ENCODE results near the gene GALNT9. TPM values are rescaled to one million over a fixed set of nuclear protein-coding genes. Genes with fewer than 3 reads are reported as not detected.

GALNT9 gene
- total RNA-seq, 1 experiment from 2014 or later: 2.6 TPM

DNA sequence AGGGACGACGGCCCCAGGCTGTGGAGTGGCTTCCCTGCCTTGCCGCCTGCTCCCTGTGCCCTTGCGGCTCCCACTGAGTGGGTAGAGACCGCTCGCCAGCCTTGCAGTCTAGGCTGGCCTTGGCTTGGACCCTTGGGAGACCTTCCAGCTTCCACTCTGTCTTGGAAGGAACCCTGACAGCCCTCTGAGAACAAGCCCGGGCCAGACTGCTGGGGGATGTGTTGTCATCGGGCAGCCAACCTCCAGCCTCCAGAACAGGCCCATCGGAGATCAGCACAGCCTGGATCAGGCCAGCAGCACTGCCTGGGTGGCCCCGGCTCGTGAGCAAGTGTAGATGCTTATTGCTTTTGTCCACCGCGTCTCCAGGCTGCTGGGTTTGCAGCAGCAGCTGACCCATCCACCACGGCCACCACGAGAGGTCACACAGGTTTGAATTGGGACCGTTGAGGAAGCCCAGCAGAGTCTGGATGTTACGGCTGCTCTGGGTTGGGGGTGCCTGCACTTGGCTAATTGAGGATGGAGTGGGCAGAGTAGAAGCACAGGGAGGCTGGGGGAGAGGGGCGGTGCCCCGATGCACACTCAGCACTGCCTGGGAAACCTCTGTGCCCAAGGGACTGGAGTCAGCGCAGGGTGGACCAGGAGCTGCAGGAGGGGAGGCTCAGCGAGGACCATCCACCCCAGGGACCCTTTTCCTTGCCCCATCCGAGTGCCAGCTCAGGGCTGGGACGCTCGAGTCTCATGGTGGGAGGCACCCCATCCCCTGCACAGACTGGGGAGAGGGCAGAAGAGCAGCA, 129.7 kb downstream of the GALNT9 start:
- Histone ChIP-seq H3K79me2 (ENCODE audit: insufficient read depth, low read length) (no peaks in the 10 kb centered on the region), H3K4me3 (replicated peaks in 1 of 2; ENCODE audit: low read depth in 1 of 2, low read length in 2 of 2) (no peak overlapping the region), H3K9me2 (ENCODE audit: insufficient read depth) (no peaks in the 10 kb centered on the region), H2AFZ (ENCODE audit: low read depth, low read length, poor library complexity, severe bottlenecking) (no peak overlapping the region), H3K9ac (ENCODE audit: low read length) (no peak overlapping the region), H3K4me2 (ENCODE audit: low read length) (no peak overlapping the region), H4K20me1 (ENCODE audit: insufficient read depth) (no peaks in the 10 kb centered on the region), H3K36me3 (ENCODE audit: control insufficient read depth in 1 of 2, insufficient read depth in 2 of 2, low read length in 2 of 2) (no peaks in the 10 kb centered on the region), H3K9me3 (ENCODE audit: control insufficient read depth in 1 of 2, insufficient read depth in 1 of 2, low read depth in 1 of 2, low read length in 2 of 2) (no peaks in the 10 kb centered on the region), H3K27me3 (ENCODE audit: insufficient read depth, low read length) (no peaks in the 10 kb centered on the region), H3K27ac (ENCODE audit: low read depth, low read length) (no peak overlapping the region), H3K4me1 (ENCODE audit: control insufficient read depth in 1 of 2, insufficient read depth in 2 of 2, low read length in 2 of 2) (no peaks in the 10 kb centered on the region)
- ChIA-PET CTCF (no interaction called here), RAD21 (ENCODE audit: low non-redundant PET in 1 of 2, low total read pairs in 2 of 2, uncharacterized antibody in 2 of 2, unreplicated experiment in 2 of 2) (no interaction called here), POLR2A (no interaction called here)
- no peak for TF ChIP-seq POLR2A (IDR thresholded peaks at IDR 0.05; ENCODE audit: borderline replicate concordance, extremely low read depth, insufficient read depth, insufficient read length)
- TF ChIP-seq, protein P1, sequence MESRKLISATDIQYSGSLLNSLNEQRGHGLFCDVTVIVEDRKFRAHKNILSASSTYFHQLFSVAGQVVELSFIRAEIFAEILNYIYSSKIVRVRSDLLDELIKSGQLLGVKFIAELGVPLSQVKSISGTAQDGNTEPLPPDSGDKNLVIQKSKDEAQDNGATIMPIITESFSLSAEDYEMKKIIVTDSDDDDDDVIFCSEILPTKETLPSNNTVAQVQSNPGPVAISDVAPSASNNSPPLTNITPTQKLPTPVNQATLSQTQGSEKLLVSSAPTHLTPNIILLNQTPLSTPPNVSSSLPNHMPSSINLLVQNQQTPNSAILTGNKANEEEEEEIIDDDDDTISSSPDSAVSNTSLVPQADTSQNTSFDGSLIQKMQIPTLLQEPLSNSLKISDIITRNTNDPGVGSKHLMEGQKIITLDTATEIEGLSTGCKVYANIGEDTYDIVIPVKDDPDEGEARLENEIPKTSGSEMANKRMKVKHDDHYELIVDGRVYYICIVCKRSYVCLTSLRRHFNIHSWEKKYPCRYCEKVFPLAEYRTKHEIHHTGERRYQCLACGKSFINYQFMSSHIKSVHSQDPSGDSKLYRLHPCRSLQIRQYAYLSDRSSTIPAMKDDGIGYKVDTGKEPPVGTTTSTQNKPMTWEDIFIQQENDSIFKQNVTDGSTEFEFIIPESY (IDR thresholded peaks at IDR 0.05; ENCODE audit: extremely low read depth, insufficient replicate concordance, low read length): no peak
- TF ChIP-seq, protein P2, sequence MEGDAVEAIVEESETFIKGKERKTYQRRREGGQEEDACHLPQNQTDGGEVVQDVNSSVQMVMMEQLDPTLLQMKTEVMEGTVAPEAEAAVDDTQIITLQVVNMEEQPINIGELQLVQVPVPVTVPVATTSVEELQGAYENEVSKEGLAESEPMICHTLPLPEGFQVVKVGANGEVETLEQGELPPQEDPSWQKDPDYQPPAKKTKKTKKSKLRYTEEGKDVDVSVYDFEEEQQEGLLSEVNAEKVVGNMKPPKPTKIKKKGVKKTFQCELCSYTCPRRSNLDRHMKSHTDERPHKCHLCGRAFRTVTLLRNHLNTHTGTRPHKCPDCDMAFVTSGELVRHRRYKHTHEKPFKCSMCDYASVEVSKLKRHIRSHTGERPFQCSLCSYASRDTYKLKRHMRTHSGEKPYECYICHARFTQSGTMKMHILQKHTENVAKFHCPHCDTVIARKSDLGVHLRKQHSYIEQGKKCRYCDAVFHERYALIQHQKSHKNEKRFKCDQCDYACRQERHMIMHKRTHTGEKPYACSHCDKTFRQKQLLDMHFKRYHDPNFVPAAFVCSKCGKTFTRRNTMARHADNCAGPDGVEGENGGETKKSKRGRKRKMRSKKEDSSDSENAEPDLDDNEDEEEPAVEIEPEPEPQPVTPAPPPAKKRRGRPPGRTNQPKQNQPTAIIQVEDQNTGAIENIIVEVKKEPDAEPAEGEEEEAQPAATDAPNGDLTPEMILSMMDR (IDR thresholded peaks at IDR 0.05 in 2 of 3, conservative IDR thresholded peaks at IDR 0.05 in 1 of 3; ENCODE audit: borderline replicate concordance in 1 of 3, insufficient read depth in 1 of 3, low read depth in 2 of 3, low read length in 2 of 3): no peak
- TF ChIP-seq FOSL1 (IDR thresholded peaks at IDR 0.05; ENCODE audit: low read depth): no peak
- TF ChIP-seq ZNF274 (IDR thresholded peaks at IDR 0.05; ENCODE audit: low read depth, low read length): no peak
- TF ChIP-seq CEBPB (IDR thresholded peaks at IDR 0.05; ENCODE audit: low read depth): no peak
- TF ChIP-seq EZH2 (IDR thresholded peaks at IDR 0.05): no peak
- no peak for TF ChIP-seq ZFX (IDR thresholded peaks at IDR 0.05)
- no peak for TF ChIP-seq TCF7L2 (IDR thresholded peaks at IDR 0.05; ENCODE audit: borderline replicate concordance, extremely low read depth, insufficient read depth, insufficient read length)
- no peak for TF ChIP-seq EZH2phosphoT487 (IDR thresholded peaks at IDR 0.05; ENCODE audit: borderline replicate concordance)
- BruUV-seq (replicated peaks): no TSS peak
- no peak for ATAC-seq
- intact Hi-C loops (cut with micrococcal nuclease): no loop called here
- no peak for DNase-seq (ENCODE audit: low read depth, low spot score)

Measured in HCT116 (cell line).